DND-41 (cell line): ENCODE measurements around the gene PLAC9.

ENCODE experiments used
- ATAC-seq: fragments of 200-7000 bp; cut with Tn5 transposase; 3 replicates; pipeline ENCODE4 v1.9.1; 2021; ENCODE audit warnings: low read depth; ENCODE audit not compliant: insufficient read depth
- DNase-seq: peaks from one replicate; pipeline ENCODE4 v3.0.0-alpha.2; 2020
- H2AFZ ChIP-seq: 2 replicates; pipeline ENCODE4 v1.6.0; 2012; ENCODE audit warnings: low read depth, low read length
- H3K27ac ChIP-seq: 2 replicates; pipeline ENCODE4 v1.5.1; 2012; ENCODE audit warnings: low read length, inconsistent platforms
- H3K27me3 ChIP-seq: fragments of 200-600 bp; sonication (generic); 2 replicates; pipeline ENCODE4 v1.6.0; 2012; ENCODE audit warnings: low read length, mild to moderate bottlenecking, inconsistent platforms; ENCODE audit not compliant: insufficient read depth, poor library complexity
- H3K36me3 ChIP-seq: 2 replicates; pipeline ENCODE4 v1.5.1; 2012; ENCODE audit warnings: low read length, inconsistent platforms; ENCODE audit not compliant: insufficient read depth
- H3K4me1 ChIP-seq: 2 replicates; pipeline ENCODE4 v1.5.1; 2012; ENCODE audit warnings: mild to moderate bottlenecking, low read length; ENCODE audit not compliant: insufficient read depth
- H3K4me2 ChIP-seq: 2 replicates; pipeline ENCODE4 v1.6.0; 2012; ENCODE audit warnings: mild to moderate bottlenecking, moderate library complexity, low read length, inconsistent platforms; ENCODE audit not compliant: insufficient read depth
- H3K4me3 ChIP-seq, 2 experiments: fragments of 200-600 bp in 1 of 2; shearing (Covaris generic) in 1 of 2; 2 replicates each; pipeline ENCODE4 v1.5.1; 2012 to 2016; ENCODE audit warnings: inconsistent platforms in 2 of 2, low read length in 2 of 2, mild to moderate bottlenecking in 2 of 2, low read depth in 1 of 2, moderate library complexity in 1 of 2
- H3K79me2 ChIP-seq: 2 replicates; pipeline ENCODE4 v1.6.0; 2012; ENCODE audit warnings: low read length, inconsistent platforms; ENCODE audit not compliant: insufficient read depth
- H3K9ac ChIP-seq: 2 replicates; pipeline ENCODE4 v1.6.0; 2012; ENCODE audit warnings: low read depth, mild to moderate bottlenecking, inconsistent platforms, low read length, moderate library complexity
- H3K9me3 ChIP-seq: 2 replicates; pipeline ENCODE4 v1.5.1; 2012; ENCODE audit warnings: low read length, moderate library complexity, mild to moderate bottlenecking, inconsistent platforms; ENCODE audit not compliant: insufficient read depth, severe bottlenecking
- H4K20me1 ChIP-seq: 2 replicates; pipeline ENCODE4 v1.6.0; 2012; ENCODE audit warnings: low read length; ENCODE audit not compliant: insufficient read depth
- EZH2 ChIP-seq: IDR thresholded peaks from 3 replicates; pipeline ENCODE4 v1.6.1; 2012; ENCODE audit warnings: borderline replicate concordance, low read depth, mild to moderate bottlenecking, moderate library complexity, low read length, inconsistent platforms; ENCODE audit not compliant: severe bottlenecking
- TF ChIP-seq, protein P1 (sequence below): IDR thresholded peaks from 2 replicates; pipeline ENCODE4 v1.5.1; 2012; ENCODE audit warnings: borderline replicate concordance, low read length, moderate library complexity, mild to moderate bottlenecking; ENCODE audit not compliant: poor library complexity, severe bottlenecking; ENCODE audit errors: extremely low read depth

PLAC9 gene

GRCh38 chr10:80161321-80162083, 29.0 kb downstream of the PLAC9 start:
- Histone ChIP-seq H4K20me1 (peaks cover 10% of the 10 kb centered on the region), H3K4me1 (no peaks in the 10 kb centered on the region), H3K36me3 (peaks cover 93% of the 10 kb centered on the region), H3K79me2 (no peaks in the 10 kb centered on the region), H3K4me2 (no peak overlapping the region), H3K27ac (no peak overlapping the region), H3K27me3 (no peaks in the 10 kb centered on the region), H3K9ac (no peak overlapping the region), H3K4me3 (no peak overlapping the region), H3K9me3 (no peaks in the 10 kb centered on the region), H2AFZ (no peak overlapping the region)
- ATAC-seq (peak; percentile 24; the same call in 1 of the 3 replicates), DNase-seq (no peak)
- TF ChIP-seq, protein P1, sequence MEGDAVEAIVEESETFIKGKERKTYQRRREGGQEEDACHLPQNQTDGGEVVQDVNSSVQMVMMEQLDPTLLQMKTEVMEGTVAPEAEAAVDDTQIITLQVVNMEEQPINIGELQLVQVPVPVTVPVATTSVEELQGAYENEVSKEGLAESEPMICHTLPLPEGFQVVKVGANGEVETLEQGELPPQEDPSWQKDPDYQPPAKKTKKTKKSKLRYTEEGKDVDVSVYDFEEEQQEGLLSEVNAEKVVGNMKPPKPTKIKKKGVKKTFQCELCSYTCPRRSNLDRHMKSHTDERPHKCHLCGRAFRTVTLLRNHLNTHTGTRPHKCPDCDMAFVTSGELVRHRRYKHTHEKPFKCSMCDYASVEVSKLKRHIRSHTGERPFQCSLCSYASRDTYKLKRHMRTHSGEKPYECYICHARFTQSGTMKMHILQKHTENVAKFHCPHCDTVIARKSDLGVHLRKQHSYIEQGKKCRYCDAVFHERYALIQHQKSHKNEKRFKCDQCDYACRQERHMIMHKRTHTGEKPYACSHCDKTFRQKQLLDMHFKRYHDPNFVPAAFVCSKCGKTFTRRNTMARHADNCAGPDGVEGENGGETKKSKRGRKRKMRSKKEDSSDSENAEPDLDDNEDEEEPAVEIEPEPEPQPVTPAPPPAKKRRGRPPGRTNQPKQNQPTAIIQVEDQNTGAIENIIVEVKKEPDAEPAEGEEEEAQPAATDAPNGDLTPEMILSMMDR = peak; percentile 40
- no peak for TF ChIP-seq EZH2

DNA sequence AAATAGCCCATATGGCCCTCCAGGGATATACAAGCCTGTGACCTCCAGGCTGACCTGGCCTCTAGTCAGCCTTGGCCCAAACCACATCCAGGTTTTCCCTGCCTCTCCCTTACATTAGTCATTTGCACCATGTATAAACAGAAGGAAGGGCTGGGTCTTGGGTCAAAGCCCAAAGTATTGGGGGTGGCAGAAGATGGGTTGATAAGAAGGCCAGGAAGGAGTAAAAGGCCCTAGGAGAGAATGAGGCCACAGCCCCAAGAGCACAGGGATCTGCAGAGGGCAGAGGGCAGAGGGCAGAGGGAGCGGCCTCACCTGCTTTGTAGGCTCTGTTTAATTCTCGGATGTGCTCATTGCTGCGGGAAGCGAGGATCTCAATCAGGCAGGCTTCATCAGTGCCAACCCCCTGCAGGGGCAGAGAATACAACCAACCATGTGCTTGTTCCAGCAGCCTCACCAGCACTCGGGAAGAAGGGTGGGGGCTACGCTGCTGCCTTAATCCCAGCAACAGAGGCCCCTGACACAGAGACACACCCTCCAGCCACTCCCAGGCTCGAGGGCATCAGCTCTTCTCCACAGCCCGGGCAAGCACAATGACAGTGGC, 31.3 kb downstream of the PLAC9 start:
- Histone ChIP-seq H3K4me1 (no peaks in the 10 kb centered on the region), H3K4me2 (no peak overlapping the region), H3K27me3 (no peaks in the 10 kb centered on the region), H3K9ac (no peak overlapping the region), H3K27ac (no peak overlapping the region), H3K79me2 (no peaks in the 10 kb centered on the region), H2AFZ (no peak overlapping the region), H3K36me3 (peaks cover 82% of the 10 kb centered on the region), H3K4me3 (no peak overlapping the region), H4K20me1 (peaks cover 21% of the 10 kb centered on the region), H3K9me3 (no peaks in the 10 kb centered on the region)
- DNase-seq (no peak), ATAC-seq (no peak)
- TF ChIP-seq EZH2 = no peak
- TF ChIP-seq, protein P1 = no peak

GRCh38 chr10:80164596-80164995, 32.1 kb downstream of the PLAC9 start:
- Histone ChIP-seq H3K9me3 (no peaks in the 10 kb centered on the region), H3K27ac (no peak overlapping the region), H3K9ac (no peak overlapping the region), H2AFZ (no peak overlapping the region), H4K20me1 (peaks cover 29% of the 10 kb centered on the region), H3K4me1 (no peaks in the 10 kb centered on the region), H3K4me3 (no peak overlapping the region), H3K27me3 (no peaks in the 10 kb centered on the region), H3K4me2 (no peak overlapping the region), H3K36me3 (peaks cover 74% of the 10 kb centered on the region), H3K79me2 (no peaks in the 10 kb centered on the region)
- TF ChIP-seq, protein P1 = no peak
- no peak for TF ChIP-seq EZH2
- DNase-seq (no peak), ATAC-seq (no peak)
